Stimulated activated CD4-positive, alpha-beta T cell treated with anti-CD3 and anti-CD28 coated beads, Interleukin-12 subunit alpha, Interleukin-12 subunit beta, amount 100 ng/mL, for 24 hours (primary cell): Measurements from ENCODE around the gene MEGF9.

Source experiments
- DNase-seq, 2 experiments: peaks; one replicate each; pipeline ENCODE4 v3.0.0-alpha.2; 2020; ENCODE audit warnings: low read depth in 2 of 2

The MEGF9 gene

GRCh38 chr9:120733190-120733589 is 18.9 kb upstream of the MEGF9 start:
- DNase-seq: no peak

GRCh38 chr9:120730654-120731514 is 16.6 kb upstream of the MEGF9 start:
- DNase-seq: no peak

- DNase-seq: no peak
These were observed 15.5 kb upstream of the MEGF9 start for GRCh38 chr9:120729791-120730241.

- no peak for DNase-seq
These were observed 12.2 kb upstream of the MEGF9 start for GRCh38 chr9:120726484-120726883.

- no peak for DNase-seq
These were observed 11.6 kb upstream of the MEGF9 start for GRCh38 chr9:120725907-120726306.

- DNase-seq: no peak
These were observed 10.6 kb upstream of the MEGF9 start for GRCh38 chr9:120724757-120725400.

GRCh38 chr9:120723565-120723964 is 9.3 kb upstream of the MEGF9 start:
- DNase-seq: no peak

- DNase-seq: no peak
These were observed 6.1 kb upstream of the MEGF9 start for GRCh38 chr9:120720404-120720803.

- no peak for DNase-seq
These were observed 4.0 kb upstream of the MEGF9 start for GRCh38 chr9:120718316-120718715.

- DNase-seq: no peak
These were observed 2.9 kb upstream of the MEGF9 start for GRCh38 chr9:120717176-120717575.

GRCh38 chr9:120716483-120716882 is 2.2 kb upstream of the MEGF9 start:
- DNase-seq: no peak

- no peak for DNase-seq
These were observed 1.2 kb upstream of the MEGF9 start for GRCh38 chr9:120715389-120715924.

GRCh38 chr9:120714846-120715388 is 647 bp upstream of the MEGF9 start:
- DNase-seq: no peak

GRCh38 chr9:120713257-120714087 is 798 bp downstream of the MEGF9 start:
- no peak for DNase-seq

- DNase-seq: no peak
These were observed 1.7 kb downstream of the MEGF9 start for GRCh38 chr9:120712539-120713031.

- DNase-seq: no peak
These were observed 2.3 kb downstream of the MEGF9 start for GRCh38 chr9:120711841-120712538.

- DNase-seq: no peak
These were observed 2.9 kb downstream of the MEGF9 start for GRCh38 chr9:120711354-120711753.

- DNase-seq: no peak
These were observed 3.9 kb downstream of the MEGF9 start for GRCh38 chr9:120710110-120710981.

GRCh38 chr9:120708526-120709224 is 5.6 kb downstream of the MEGF9 start:
- DNase-seq: no peak
